Cortex of kidney (tissue), 1 donor: ENCODE data around the gene KCTD12.
"Not testable (repeated sequence)": the region's sequence is repeated elsewhere in the genome, so short reads cannot be mapped to it uniquely, and the experiment has no call there.

Experiments
- DNase-seq: peaks from one replicate; lab custom pipeline; 2025; lab: John Stamatoyannopoulos, UW

KCTD12 gene

GRCh38 chr13:76886292-76887075 lies at the start of gene KCTD12:
TSS of gene KCTD12 (minus strand) at chr13:76886405. CDS start at chr13:76886148, 257 bp downstream.
- no peak for DNase-seq

DNA sequence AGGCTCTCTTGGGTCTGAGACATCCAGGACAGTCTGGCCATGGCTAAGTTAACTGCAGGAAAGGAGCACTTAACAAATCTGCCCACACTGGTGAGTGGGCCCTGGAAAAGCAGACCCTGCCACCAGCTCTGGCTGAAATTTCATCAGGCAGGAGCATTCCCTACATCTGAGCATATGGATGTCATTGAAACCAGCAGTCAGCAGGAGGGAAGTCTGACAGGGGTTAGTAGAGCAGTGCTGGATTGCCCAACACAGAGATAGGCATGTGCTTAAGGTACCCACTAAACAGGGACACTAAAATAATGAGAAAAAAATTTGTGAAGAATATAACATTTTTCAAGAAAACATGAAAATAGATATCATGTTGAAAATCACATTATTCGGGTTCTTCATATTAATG lies 48.5 kb upstream of the KCTD12 start:
- DNase-seq = no peak

GRCh38 chr13:76932076-76932475 lies 45.9 kb upstream of the KCTD12 start:
- no peak for DNase-seq

DNA sequence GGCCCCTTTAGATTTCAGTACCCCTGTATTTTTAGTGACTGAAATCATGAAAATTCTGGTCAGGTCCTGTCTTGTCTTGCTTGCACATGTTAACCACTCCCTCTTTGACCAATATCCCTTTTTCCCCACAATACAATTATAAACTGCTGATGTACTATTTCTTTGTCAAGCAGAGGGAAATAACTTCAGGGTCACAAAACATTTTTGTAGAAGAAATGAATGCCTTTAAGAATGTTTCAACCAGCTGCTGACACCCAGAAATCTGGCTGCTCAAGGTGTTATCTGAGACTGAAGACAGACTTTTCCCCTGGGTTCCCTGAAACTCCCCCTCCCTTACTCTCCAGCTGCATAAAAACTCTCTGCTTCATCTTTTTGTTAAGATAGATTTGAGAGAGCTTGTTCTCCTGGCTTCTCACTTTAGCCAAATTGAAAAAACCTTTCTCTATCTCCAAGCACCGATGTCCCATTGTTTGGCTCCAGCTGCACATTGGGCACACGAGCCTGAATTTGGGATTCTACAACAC lies 43.7 kb upstream of the KCTD12 start:
- no peak for DNase-seq

- DNase-seq = no peak
Observed at GRCh38 chr13:76929320-76929719, 43.1 kb upstream of the KCTD12 start.

- DNase-seq = no peak
Observed at GRCh38 chr13:76928456-76928855, 42.3 kb upstream of the KCTD12 start.

- no peak for DNase-seq
Observed at GRCh38 chr13:76927955-76928354, 41.8 kb upstream of the KCTD12 start.

DNA sequence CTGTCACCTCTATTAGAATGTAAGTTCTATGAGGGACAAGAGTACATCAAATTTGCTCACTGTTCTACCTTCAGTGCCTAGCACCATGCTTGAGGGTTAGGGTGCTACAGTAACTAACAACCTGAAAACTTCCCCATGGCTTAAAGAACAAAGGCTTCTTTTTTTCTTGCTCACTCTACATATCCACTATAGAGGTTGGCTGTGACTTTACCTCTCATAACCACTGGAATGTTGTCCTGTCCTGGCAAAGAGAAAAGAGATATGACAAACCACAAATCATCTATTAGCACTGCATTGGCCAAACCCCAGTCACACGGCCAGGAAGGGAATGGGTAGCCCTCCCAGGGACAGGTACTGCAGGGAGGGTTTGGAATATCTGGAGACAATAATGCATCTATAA lies 38.9 kb upstream of the KCTD12 start:
- DNase-seq = no peak

- no peak for DNase-seq
Observed at GRCh38 chr13:76921516-76921915, 35.3 kb upstream of the KCTD12 start.

GRCh38 chr13:76917755-76918481 lies 31.7 kb upstream of the KCTD12 start:
- not testable (repeated sequence) for DNase-seq

DNA sequence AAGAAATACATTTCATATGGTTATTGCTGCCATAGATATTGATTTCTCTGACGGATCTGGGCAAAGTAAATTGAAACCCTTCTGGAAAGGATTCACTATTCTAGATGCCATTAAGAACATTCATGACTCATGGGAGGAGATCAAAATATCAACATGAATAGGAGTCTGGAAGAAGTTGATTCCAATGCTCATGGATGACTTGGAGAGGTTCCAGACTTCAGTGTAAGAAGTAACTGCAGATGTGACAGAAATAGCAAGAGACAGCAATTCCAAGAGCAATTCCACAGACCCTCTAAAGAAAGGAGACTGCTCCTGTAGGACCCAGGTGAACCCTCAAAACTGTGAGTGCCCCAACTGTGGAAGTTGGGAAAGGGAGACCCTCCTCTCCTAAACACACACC lies 30.9 kb upstream of the KCTD12 start:
- no peak for DNase-seq

- no peak for DNase-seq
Observed at GRCh38 chr13:76913898-76914297, 27.7 kb upstream of the KCTD12 start.

DNA sequence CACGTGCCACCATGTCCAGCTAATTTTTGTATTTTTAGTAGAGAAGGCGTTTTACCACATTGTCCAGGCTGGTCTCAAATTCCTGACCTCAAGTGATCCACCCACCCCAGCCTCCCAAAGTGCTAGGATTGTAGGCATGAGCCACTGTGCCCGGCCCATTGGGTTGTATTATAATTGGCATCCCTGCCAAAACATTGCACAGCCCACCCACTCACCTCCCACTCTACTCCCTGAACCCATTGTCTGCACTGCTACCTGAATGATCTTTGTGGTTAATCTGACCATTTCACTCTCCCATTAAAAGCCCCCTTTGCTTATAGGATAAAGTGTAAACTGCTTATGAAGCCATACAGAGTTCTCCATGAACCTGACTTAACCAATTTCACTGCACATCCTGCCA lies 26.3 kb upstream of the KCTD12 start:
- no peak for DNase-seq

GRCh38 chr13:76904507-76904906 lies 18.3 kb upstream of the KCTD12 start:
- no peak for DNase-seq

- no peak for DNase-seq
Observed at GRCh38 chr13:76903544-76904162, 17.4 kb upstream of the KCTD12 start.

DNA sequence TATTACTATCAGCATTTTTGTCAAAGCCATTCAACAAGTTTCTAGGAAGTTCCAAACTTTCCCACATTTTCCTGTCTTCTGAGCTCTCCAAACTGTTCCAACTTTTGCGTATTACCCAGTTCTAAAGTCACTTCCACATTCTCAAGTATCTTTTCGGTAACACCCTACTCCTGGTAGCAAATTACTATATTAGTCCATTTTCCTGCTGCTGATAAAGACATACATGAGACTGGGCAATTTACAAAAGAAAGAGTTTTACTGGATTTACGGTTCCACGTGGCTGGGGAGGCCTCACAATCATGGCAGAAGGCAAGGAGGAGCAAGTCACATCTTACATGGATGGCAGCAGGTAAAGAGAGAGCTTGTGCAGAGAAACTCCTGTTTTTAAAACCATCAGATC lies 12.9 kb upstream of the KCTD12 start:
- DNase-seq = not testable (repeated sequence)

DNA sequence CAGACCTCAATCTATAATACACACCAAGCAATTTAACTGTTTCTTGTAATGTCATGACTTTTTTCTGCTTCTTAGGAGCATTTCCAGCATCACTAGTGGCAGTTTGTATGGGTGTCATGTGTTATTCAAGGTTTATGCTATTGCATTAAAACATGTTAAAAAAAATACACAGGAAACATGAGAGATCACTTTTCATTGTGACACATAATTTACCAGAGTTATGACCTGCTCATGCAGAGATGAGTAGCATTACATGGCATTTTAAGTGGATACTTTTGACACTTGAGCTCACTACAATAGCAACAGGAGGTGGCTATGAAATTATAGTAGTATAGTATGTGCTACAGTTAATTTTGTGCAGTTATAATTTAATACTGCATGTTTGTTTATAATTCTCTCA lies 11.0 kb upstream of the KCTD12 start:
- not testable (repeated sequence) for DNase-seq

- DNase-seq = no peak
Observed at GRCh38 chr13:76894401-76895110, 8.4 kb upstream of the KCTD12 start.

GRCh38 chr13:76892488-76892887 lies 6.3 kb upstream of the KCTD12 start:
- no peak for DNase-seq

DNA sequence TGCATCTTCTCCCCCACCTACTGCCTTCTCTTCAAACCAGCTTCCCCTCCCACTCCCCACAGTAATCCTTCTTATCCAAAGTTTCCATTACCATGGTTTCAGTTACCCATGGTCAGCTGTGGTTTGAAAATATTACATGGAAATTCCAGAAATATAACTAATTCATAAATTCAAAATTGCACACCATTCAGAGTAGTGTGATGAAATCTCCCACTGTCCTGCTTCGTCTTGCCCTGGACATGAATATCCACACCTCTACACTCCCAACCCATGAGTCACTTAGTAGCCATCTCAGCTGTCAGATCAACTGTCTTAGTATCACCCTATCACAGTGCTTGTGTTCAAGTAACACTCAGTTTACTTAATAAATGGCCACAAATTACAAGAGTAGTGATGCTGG lies 3.8 kb upstream of the KCTD12 start:
- DNase-seq = no peak

- DNase-seq = no peak
Observed at GRCh38 chr13:76889254-76889653, 3.0 kb upstream of the KCTD12 start.

GRCh38 chr13:76888421-76888820 lies 2.2 kb upstream of the KCTD12 start:
- DNase-seq = no peak
